SU-DHL-6 (cell line): Measurements from ENCODE around the gene ALS2CL.

Experiments
- H2AFZ ChIP-seq: fragments of 200-600 bp; sonication (generic); 2 replicates; pipeline ENCODE4 v1.6.1; 2014; ENCODE audit warnings: low read depth, mild to moderate bottlenecking, moderate library complexity, mixed read lengths, antibody characterized with exemption, low read length; ENCODE audit not compliant: severe bottlenecking
- H3F3A ChIP-seq: fragments of 200-600 bp; shearing (Covaris generic); 2 replicates; pipeline ENCODE4 v1.6.0; 2016; ENCODE audit warnings: antibody characterized with exemption, mild to moderate bottlenecking; ENCODE audit not compliant: insufficient read depth
- H3K27ac ChIP-seq: fragments of 200-600 bp; sonication (generic); 2 replicates; pipeline ENCODE4 v1.5.1; 2016; ENCODE audit warnings: low read depth, mild to moderate bottlenecking, low read length, moderate library complexity, mixed read lengths
- H3K27me3 ChIP-seq: fragments of 200-600 bp; sonication (generic), shearing (Covaris generic); 2 replicates; pipeline ENCODE4 v1.6.0; 2014; ENCODE audit warnings: mild to moderate bottlenecking, low read length
- H3K36me3 ChIP-seq: fragments of 200-600 bp; sonication (generic); 2 replicates; pipeline ENCODE4 v1.6.1; 2014; ENCODE audit warnings: mild to moderate bottlenecking, low read length, mixed read lengths
- H3K4me2 ChIP-seq: fragments of 300-600, 200-600 bp; shearing (Covaris generic), sonication (generic); 2 replicates; pipeline ENCODE4 v1.6.0; 2014; ENCODE audit warnings: low read length, low read depth, mild to moderate bottlenecking; ENCODE audit not compliant: poor library complexity, severe bottlenecking
- H3K4me3 ChIP-seq: fragments of 200-600 bp; sonication (generic); 2 replicates; pipeline ENCODE4 v1.5.1; 2014; ENCODE audit warnings: antibody characterized with exemption, low read length, mild to moderate bottlenecking, mixed read lengths; ENCODE audit not compliant: insufficient read depth, poor library complexity, severe bottlenecking
- H3K79me2 ChIP-seq: fragments of 200-600 bp; sonication (generic); 2 replicates; pipeline ENCODE4 v1.6.1; 2014; ENCODE audit warnings: mild to moderate bottlenecking, low read length, moderate library complexity; ENCODE audit not compliant: insufficient read depth
- H3K9ac ChIP-seq: fragments of 200-600 bp; sonication (generic); 2 replicates; pipeline ENCODE4 v1.7.0; 2014; ENCODE audit warnings: mild to moderate bottlenecking, low read length
- H3K9me2 ChIP-seq: fragments of 200-600 bp; sonication (generic); replicated peaks from 2 replicates; pipeline ENCODE4 v1.6.1; 2014; ENCODE audit warnings: low read length; ENCODE audit not compliant: insufficient read depth
- H3K9me3 ChIP-seq: fragments of 200-600 bp; sonication (generic); 2 replicates; pipeline ENCODE4 v1.6.1; 2014; ENCODE audit warnings: low read length, mixed read lengths; ENCODE audit not compliant: insufficient read depth
- H4K20me1 ChIP-seq: fragments of 200-600 bp; sonication (generic); 2 replicates; pipeline ENCODE4 v1.6.1; 2014; ENCODE audit warnings: low read depth, mild to moderate bottlenecking, antibody characterized with exemption, low read length, moderate library complexity, mixed read lengths
- CTCF ChIP-seq: fragments of 200-600 bp; sonication (generic); IDR thresholded peaks from one replicate; pipeline ENCODE4 v1.5.1; 2017; ENCODE audit warnings: antibody characterized with exemption, mild to moderate bottlenecking, low read length, moderate library complexity; ENCODE audit not compliant: insufficient read depth, poor library complexity, severe bottlenecking
- EZH2phosphoT487 ChIP-seq: fragments of 200-600 bp; sonication (generic), shearing (Covaris generic); conservative IDR thresholded peaks from 2 replicates; pipeline ENCODE4 v1.6.1; 2018; ENCODE audit warnings: mild to moderate bottlenecking, antibody characterized with exemption, low read length, moderate library complexity, mixed read lengths

Gene ALS2CL

GRCh38 chr3:46669191-46669999 lies 24.1 kb downstream of the ALS2CL start:
- Histone ChIP-seq H3K4me3 (no peak overlapping the region), H4K20me1 (no peaks in the 10 kb centered on the region), H3K27ac (no peak overlapping the region), H3K9me2 (no peaks in the 10 kb centered on the region), H3K9me3 (no peaks in the 10 kb centered on the region), H3K4me2 (no peak overlapping the region), H3F3A (no peaks in the 10 kb centered on the region), H3K36me3 (no peaks in the 10 kb centered on the region), H3K79me2 (no peaks in the 10 kb centered on the region), H3K9ac (no peak overlapping the region), H2AFZ (no peak overlapping the region), H3K27me3 (no peaks in the 10 kb centered on the region)
- no peak for TF ChIP-seq EZH2phosphoT487
- no peak for TF ChIP-seq CTCF

- Histone ChIP-seq H3K9ac (no peak overlapping the region), H3K9me2 (no peaks in the 10 kb centered on the region), H3K4me2 (no peak overlapping the region), H3K27ac (no peak overlapping the region), H3K9me3 (no peaks in the 10 kb centered on the region), H2AFZ (no peak overlapping the region), H3K27me3 (no peaks in the 10 kb centered on the region), H3K4me3 (no peak overlapping the region), H3K79me2 (no peaks in the 10 kb centered on the region), H3K36me3 (no peaks in the 10 kb centered on the region), H3F3A (no peaks in the 10 kb centered on the region), H4K20me1 (no peaks in the 10 kb centered on the region)
- TF ChIP-seq EZH2phosphoT487 (no peak), CTCF (no peak)
Observed at GRCh38 chr3:46668591-46668990, 24.9 kb downstream of the ALS2CL start.

- no peak overlapping the region for H3K4me3 ChIP-seq
- H3K36me3 ChIP-seq: no peaks in the 10 kb centered on the region
- H3K27ac ChIP-seq: no peak overlapping the region
- H3F3A ChIP-seq: no peaks in the 10 kb centered on the region
- no peak overlapping the region for H3K4me2 ChIP-seq
- no peaks in the 10 kb centered on the region for H3K9me3 ChIP-seq
- no peaks in the 10 kb centered on the region for H4K20me1 ChIP-seq
- no peaks in the 10 kb centered on the region for H3K9me2 ChIP-seq
- no peak overlapping the region for H2AFZ ChIP-seq
- H3K9ac ChIP-seq: no peak overlapping the region
- no peaks in the 10 kb centered on the region for H3K79me2 ChIP-seq
- TF ChIP-seq EZH2phosphoT487 (no peak), CTCF (no peak)
- no peaks in the 10 kb centered on the region for H3K27me3 ChIP-seq
Observed at GRCh38 chr3:46668116-46668515, 25.4 kb downstream of the ALS2CL start.
